Prostate gland (tissue), 2 donors: ENCODE data around the gene RAD51B. TPM values are rescaled to one million over a fixed set of nuclear protein-coding genes. Genes with fewer than 3 reads are reported as not detected.

Experiments
- DNase-seq: peaks from one replicate; pipeline ENCODE4 v3.0.0-alpha.2; 2019; ENCODE audit warnings: low spot score
- H3K27ac ChIP-seq, 2 donors: fragments of 200-600 bp; sonication (generic); 2 replicates each; pipeline ENCODE4 v1.5.1; 2017 to 2019
- H3K27me3 ChIP-seq: fragments of 200-600 bp; sonication (generic); replicated peaks from 2 replicates; pipeline ENCODE4 v1.5.1; 2019; ENCODE audit not compliant: insufficient read depth
- H3K36me3 ChIP-seq, 2 donors: fragments of 200-600 bp; sonication (generic); 1 replicate in 1 of 2; 2 replicates in 1 of 2; pipeline versions ENCODE4 v1.5.1 to v1.8.1; 2017 to 2019
- H3K4me1 ChIP-seq: fragments of 200-600 bp; sonication (generic); replicated peaks from 2 replicates; pipeline ENCODE4 v1.5.1; 2019
- H3K4me3 ChIP-seq, 2 donors: fragments of 200-600 bp; sonication (generic); 2 replicates each; pipeline ENCODE4 v1.5.1; 2017 to 2019
- H3K9me3 ChIP-seq: fragments of 200-600 bp; sonication (generic); 2 replicates; pipeline ENCODE4 v1.5.1; 2017
- POLR2A ChIP-seq: fragments of 450-650 bp; IDR thresholded peaks from one replicate; pipeline ENCODE4 v1.6.1; 2016; ENCODE audit warnings: antibody characterized with exemption, mild to moderate bottlenecking
- POLR2AphosphoS5 ChIP-seq: sonication (generic); formaldehyde crosslinking; IDR thresholded peaks from one replicate; pipeline ENCODE4 v1.6.1; 2017; ENCODE audit warnings: antibody characterized with exemption
- WGBS: methylation state at CpG from one replicate; pipeline ENCODE4 v1.1.5; 2018; 5-methylcytosine and 5-hydroxymethylcytosine counted together
- intact Hi-C: fragments of 100-400 bp; cut with DNase I; formaldehyde crosslinking; loops from one replicate; pipeline ENCODE4 v1.14.2; 2022
- total RNA-seq, 2 donors: library from RNA; depleted of rRNA; stranded (reverse); fragments of >200 nt; gene quantifications; one replicate each; pipeline ENCODE4 v1.1.0, GENCODE V29; 2016
- TF ChIP-seq, protein P1 (sequence below), 4 experiments: fragments of 200-600 bp in 2 of 4; fragments of 450-650 bp in 2 of 4; sonication (generic) in 2 of 4; IDR thresholded peaks; 1 replicate in 3 of 4; 2 replicates in 1 of 4; pipeline ENCODE4 v1.5.1; 2016 to 2019; ENCODE audit warnings: antibody characterized with exemption in 4 of 4, mild to moderate bottlenecking in 2 of 4, moderate library complexity in 2 of 4

Gene RAD51B
- total RNA-seq, 2 donors from 2014 or later, result 14.9 to 35.8 TPM

DNA sequence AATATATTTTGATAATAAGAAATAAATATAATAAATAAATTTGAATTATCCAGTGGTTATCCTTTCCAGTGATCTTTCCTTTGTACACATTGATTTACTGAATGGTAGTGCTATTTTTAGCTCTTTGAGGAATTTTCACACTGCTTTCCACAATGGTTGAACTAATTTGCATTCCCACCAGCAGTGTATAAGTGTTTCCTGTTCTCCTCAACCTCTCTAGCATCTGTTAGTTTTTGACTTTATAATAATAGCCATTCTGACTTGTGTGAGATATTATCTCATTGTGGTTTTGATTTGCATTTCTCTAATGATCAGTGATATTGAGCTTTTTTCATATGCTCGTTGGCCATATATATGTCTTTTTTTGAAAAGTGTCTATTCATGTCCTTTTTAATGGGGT, 333.7 kb downstream of the RAD51B start:
- intact Hi-C loops, result no loop called here
- H3K27me3 ChIP-seq, result no peaks in the 10 kb centered on the region
- no peaks in the 10 kb centered on the region for H3K9me3 ChIP-seq
- H3K4me3 ChIP-seq, result no peak overlapping the region
- H3K36me3 ChIP-seq, result no peaks in the 10 kb centered on the region
- DNase-seq, result no peak
- WGBS, result 90% methylated on average over 1 of the region's 1 CpG
- no peak for TF ChIP-seq POLR2AphosphoS5
- no peak overlapping the region for H3K27ac ChIP-seq
- no peaks in the 10 kb centered on the region for H3K4me1 ChIP-seq

DNA sequence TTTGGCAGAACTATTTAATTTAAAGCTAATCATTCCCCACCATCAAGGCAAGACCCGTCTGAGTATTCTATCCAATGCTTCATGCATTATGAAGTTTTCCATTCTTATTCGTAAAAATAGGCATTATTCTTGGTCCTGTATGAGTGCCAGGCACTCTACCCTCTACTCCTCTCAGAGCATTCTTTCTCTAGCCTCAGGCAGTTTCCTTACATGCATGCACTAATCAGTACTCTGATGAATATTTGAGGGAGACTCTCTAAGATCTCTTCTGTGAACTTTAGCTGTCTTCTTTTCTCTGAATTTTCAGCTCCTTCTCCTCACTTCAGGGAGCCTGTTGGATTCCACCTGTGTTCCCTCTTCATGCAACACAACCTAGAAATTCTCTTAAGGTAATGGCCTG, 334.7 kb downstream of the RAD51B start:
- Histone ChIP-seq H3K4me1 (no peaks in the 10 kb centered on the region), H3K36me3 (no peaks in the 10 kb centered on the region), H3K27me3 (no peaks in the 10 kb centered on the region), H3K4me3 (no peak overlapping the region), H3K9me3 (no peaks in the 10 kb centered on the region), H3K27ac (no peak overlapping the region)
- intact Hi-C loops, result no loop called here
- TF ChIP-seq POLR2A, result no peak
- no peak for TF ChIP-seq POLR2AphosphoS5
- TF ChIP-seq, protein P1, sequence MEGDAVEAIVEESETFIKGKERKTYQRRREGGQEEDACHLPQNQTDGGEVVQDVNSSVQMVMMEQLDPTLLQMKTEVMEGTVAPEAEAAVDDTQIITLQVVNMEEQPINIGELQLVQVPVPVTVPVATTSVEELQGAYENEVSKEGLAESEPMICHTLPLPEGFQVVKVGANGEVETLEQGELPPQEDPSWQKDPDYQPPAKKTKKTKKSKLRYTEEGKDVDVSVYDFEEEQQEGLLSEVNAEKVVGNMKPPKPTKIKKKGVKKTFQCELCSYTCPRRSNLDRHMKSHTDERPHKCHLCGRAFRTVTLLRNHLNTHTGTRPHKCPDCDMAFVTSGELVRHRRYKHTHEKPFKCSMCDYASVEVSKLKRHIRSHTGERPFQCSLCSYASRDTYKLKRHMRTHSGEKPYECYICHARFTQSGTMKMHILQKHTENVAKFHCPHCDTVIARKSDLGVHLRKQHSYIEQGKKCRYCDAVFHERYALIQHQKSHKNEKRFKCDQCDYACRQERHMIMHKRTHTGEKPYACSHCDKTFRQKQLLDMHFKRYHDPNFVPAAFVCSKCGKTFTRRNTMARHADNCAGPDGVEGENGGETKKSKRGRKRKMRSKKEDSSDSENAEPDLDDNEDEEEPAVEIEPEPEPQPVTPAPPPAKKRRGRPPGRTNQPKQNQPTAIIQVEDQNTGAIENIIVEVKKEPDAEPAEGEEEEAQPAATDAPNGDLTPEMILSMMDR (IDR thresholded peaks at IDR 0.05), result no peak
- DNase-seq, result no peak
- WGBS, result 94% methylated on average over 2 of the region's 2 CpGs

DNA sequence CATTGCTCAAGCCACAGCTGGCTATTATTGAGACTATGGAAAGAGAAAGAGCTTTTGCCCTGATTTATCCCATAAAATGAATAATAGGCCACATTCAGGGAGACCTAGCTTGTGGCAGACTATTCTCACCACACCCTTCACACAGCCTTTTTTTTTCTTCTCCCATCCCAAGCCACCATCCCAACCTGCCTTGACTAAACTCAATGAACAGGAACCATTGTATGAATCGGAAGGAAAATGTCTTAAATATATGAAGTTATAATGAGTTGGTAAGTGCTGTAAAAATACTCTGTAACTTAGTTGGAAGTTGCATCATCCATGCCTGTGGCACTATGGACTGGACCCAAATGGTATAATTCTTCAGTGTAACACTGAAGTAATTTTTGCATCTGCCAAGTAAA, 338.4 kb downstream of the RAD51B start:
- H3K9me3 ChIP-seq, result no peaks in the 10 kb centered on the region
- WGBS, result 44% methylated on average over 1 of the region's 1 CpG
- no peak overlapping the region for H3K27ac ChIP-seq
- H3K4me1 ChIP-seq, result no peaks in the 10 kb centered on the region
- no peak for DNase-seq
- intact Hi-C loops, result no loop called here
- no peaks in the 10 kb centered on the region for H3K36me3 ChIP-seq
- TF ChIP-seq POLR2AphosphoS5 (peak; percentile 6), POLR2A (no peak)
- TF ChIP-seq, protein P1 (IDR thresholded peaks at IDR 0.05), result no peak
- H3K27me3 ChIP-seq, result no peaks in the 10 kb centered on the region
- H3K4me3 ChIP-seq, result no peak overlapping the region

DNA sequence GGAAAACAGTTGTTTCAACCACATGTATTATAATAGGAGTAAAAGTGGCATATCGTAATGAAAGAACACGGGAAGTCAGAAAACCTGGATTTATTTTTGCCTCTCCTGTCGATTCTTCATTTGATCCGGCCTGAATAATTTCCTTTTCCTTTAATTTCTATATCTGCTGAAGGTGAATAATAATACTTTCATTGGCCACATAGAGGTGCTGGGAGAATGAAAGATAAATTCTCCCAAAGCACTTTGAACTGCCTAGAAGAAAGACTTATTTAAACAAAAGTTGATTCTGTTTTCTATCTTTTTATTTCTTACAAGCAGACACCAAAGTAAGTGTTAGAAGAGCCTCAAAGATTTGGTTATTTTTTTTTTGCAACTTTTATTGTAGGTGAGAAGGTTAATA, 339.1 kb downstream of the RAD51B start:
- no peak overlapping the region for H3K4me3 ChIP-seq
- H3K27me3 ChIP-seq, result no peaks in the 10 kb centered on the region
- H3K27ac ChIP-seq, result no peak overlapping the region
- H3K4me1 ChIP-seq, result no peaks in the 10 kb centered on the region
- TF ChIP-seq POLR2AphosphoS5 (no peak), POLR2A (no peak)
- TF ChIP-seq, protein P1 (IDR thresholded peaks at IDR 0.05), result no peak
- DNase-seq, result no peak
- H3K9me3 ChIP-seq, result no peaks in the 10 kb centered on the region
- no peaks in the 10 kb centered on the region for H3K36me3 ChIP-seq
- WGBS, result 82% methylated on average over 4 of the region's 4 CpGs
- intact Hi-C loops, result no loop called here

DNA sequence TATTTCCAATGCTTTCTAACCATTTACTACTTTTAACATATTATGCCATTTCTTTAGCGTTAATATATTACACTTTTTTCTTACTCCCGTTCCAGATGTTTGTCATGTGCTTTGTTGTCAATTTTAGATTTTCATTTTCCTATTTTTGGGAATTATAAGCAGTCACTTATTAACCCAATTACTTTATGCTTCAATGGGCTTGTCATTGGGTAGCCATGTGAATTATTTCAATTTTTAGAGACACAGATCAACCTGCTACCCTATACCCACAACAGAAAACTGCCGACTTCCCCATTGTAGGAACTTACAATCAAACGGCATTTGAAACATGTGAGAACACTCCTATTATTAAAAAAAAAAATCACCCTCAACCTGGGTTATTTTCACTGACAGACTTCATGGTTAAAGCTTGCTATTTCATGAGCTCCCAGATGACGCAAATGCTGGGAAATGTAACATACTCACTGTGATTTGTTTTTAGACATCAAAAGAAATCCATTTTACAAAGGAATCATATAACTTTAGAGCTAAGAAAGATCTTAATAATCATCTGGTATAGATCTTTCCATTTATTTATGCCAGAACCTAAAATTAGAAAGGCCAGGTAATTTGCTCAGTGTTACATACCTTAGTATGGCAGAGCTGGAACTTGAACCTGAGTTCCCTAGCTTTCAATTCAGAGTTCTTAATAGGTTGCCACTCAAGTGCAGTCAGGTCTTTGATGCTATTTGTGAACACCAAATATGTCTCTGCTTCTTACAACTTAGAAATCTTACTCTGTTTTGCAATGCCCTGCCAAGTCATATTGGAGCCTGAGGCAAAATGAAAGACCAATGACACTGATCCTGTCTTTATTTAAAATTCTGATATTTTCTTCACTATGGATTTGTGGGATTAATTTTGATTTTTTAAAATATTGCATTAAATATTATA, 340.4 kb downstream of the RAD51B start:
- H3K4me1 ChIP-seq, result no peaks in the 10 kb centered on the region
- H3K4me3 ChIP-seq, result no peak overlapping the region
- 94% methylated on average over 5 of the region's 5 CpGs for WGBS

More for the DNA sequence above, 340.4 kb downstream of the RAD51B start:
- TF ChIP-seq, protein P1 (IDR thresholded peaks at IDR 0.05), result no peak
- TF ChIP-seq POLR2A, result no peak
- no peak for TF ChIP-seq POLR2AphosphoS5
- no peak for DNase-seq
- Histone ChIP-seq H3K36me3 (no peaks in the 10 kb centered on the region), H3K27me3 (no peaks in the 10 kb centered on the region), H3K27ac (no peak overlapping the region), H3K9me3 (no peaks in the 10 kb centered on the region)
- intact Hi-C loops, result no loop called here
